ENCODE data around the gene RAB22A. TPM values are rescaled to one million over a fixed set of nuclear protein-coding genes. Genes with fewer than 3 reads are reported as not detected.

RAB22A gene
- total and polyA plus RNA-seq, 4 donors, result 21.6 to 32.2 (median 23.4) TPM

DNA sequence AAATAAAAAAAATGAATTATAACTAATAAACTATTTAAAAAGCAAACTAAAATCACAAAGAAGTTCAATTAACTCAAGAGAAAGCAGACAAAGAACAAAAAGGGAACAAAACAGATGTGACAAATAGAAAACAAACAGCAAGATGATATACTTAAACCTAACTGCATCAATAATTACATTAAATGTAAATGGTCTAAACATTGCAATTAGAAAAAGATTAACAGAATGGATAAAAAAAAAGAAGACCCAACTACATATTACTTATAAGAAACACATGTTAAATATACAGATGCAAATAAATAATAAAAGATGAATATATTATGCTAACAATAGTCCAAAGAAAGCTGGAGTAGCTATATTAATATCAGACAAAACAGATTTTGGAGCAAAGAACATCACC, 35.1 kb upstream of the RAB22A start:
- no peaks in the 10 kb centered on the region for H3K9me3 ChIP-seq (ENCODE audit: control insufficient read depth, insufficient read depth, low read length)
- DNase-seq (ENCODE audit: low read depth in 4 of 6, low spot score in 6 of 6), result no peak
- H3K27ac ChIP-seq (ENCODE audit: low read depth, low read length), result no peak overlapping the region
- no peak overlapping the region for H3K4me3 ChIP-seq (ENCODE audit: low read depth, low read length)
- H3K27me3 ChIP-seq (ENCODE audit: control insufficient read depth, insufficient read depth, low read length), result no peaks in the 10 kb centered on the region
- no peaks in the 10 kb centered on the region for H3K36me3 ChIP-seq (ENCODE audit: control insufficient read depth, insufficient read depth, low read length)
- no peaks in the 10 kb centered on the region for H3K4me1 ChIP-seq (ENCODE audit: control insufficient read depth, insufficient read depth, low read length)

DNA sequence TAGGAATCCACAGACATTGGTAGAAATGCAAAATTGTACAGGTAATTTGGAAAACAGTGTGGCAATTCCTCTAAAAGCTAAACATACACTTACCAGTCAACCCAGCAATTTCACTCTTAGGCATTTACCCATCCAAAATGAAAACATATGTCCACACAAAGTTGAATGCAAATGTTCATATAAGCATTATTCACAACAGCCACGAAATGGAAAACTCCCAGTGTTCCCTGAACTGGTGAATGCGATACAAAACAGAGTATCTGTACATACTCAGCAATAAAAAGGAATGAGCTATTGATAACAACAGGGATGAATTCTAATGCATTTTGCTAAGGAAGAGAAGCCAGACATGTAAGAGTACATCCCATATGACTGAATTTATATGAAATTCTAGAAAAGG, 32.4 kb upstream of the RAB22A start:
- no peaks in the 10 kb centered on the region for H3K27me3 ChIP-seq (ENCODE audit: control insufficient read depth, insufficient read depth, low read length)
- no peak overlapping the region for H3K27ac ChIP-seq (ENCODE audit: low read depth, low read length)
- DNase-seq (ENCODE audit: low read depth in 4 of 6, low spot score in 6 of 6), result no peak
- no peaks in the 10 kb centered on the region for H3K36me3 ChIP-seq (ENCODE audit: control insufficient read depth, insufficient read depth, low read length)
- H3K9me3 ChIP-seq (ENCODE audit: control insufficient read depth, insufficient read depth, low read length), result no peaks in the 10 kb centered on the region
- no CpG with 5 or more reads among the region's 2 CpGs for WGBS (ENCODE audit: insufficient coverage)
- H3K4me1 ChIP-seq (ENCODE audit: control insufficient read depth, insufficient read depth, low read length), result no peaks in the 10 kb centered on the region
- no peak overlapping the region for H3K4me3 ChIP-seq (ENCODE audit: low read depth, low read length)

DNA sequence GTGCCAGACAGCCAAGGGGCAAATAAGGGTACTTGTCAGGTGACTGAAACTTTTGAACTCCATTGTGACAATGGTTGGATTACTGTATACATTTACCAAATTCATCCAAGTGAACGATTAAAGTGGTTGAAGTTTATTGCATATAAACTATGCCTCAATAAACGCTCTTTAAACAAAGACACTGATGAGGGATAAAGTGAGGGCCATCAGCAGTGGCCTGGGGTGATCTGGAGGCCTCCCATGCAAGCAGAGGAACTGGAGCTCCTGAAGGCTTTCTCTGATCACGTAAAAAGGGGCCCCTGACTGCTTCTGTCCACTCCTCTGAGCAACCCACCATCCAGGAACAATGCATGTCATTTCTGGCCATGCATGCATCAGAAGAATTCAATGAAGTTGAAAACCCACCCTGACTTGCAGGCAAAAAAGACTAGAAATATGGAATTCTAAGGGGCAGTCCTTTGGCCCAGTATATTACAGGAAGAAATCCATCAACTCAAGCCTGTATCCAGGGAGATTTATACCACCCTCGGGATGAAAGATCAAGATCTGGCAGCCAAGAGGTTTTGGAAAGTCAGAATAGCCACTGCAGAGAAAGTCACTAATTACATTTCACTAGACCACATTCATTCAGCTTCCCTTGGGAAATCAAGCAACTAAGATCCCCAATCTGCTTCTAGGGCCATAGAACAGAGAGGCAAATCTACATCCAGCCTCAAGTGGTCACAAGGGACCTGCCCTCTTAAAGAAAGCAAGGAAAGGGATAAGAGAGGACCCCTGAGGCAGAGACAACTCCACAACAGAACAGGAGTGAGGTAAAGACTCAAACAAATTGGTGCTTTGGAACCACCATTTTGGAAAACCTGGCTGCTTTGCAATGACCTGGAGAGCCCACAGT, 31.7 kb upstream of the RAB22A start:
- Histone ChIP-seq H3K27ac (ENCODE audit: low read depth, low read length) (no peak overlapping the region), H3K9me3 (ENCODE audit: control insufficient read depth, insufficient read depth, low read length) (no peaks in the 10 kb centered on the region), H3K36me3 (ENCODE audit: control insufficient read depth, insufficient read depth, low read length) (no peaks in the 10 kb centered on the region), H3K4me3 (ENCODE audit: low read depth, low read length) (no peak overlapping the region), H3K4me1 (ENCODE audit: control insufficient read depth, insufficient read depth, low read length) (no peaks in the 10 kb centered on the region), H3K27me3 (ENCODE audit: control insufficient read depth, insufficient read depth, low read length) (no peaks in the 10 kb centered on the region)
- WGBS (ENCODE audit: insufficient coverage), result 68% methylated on average over 3 of the region's 4 CpGs
- peak in 1 of 6 donors; percentile 30 for DNase-seq (ENCODE audit: low read depth in 4 of 6, low spot score in 6 of 6)

DNA sequence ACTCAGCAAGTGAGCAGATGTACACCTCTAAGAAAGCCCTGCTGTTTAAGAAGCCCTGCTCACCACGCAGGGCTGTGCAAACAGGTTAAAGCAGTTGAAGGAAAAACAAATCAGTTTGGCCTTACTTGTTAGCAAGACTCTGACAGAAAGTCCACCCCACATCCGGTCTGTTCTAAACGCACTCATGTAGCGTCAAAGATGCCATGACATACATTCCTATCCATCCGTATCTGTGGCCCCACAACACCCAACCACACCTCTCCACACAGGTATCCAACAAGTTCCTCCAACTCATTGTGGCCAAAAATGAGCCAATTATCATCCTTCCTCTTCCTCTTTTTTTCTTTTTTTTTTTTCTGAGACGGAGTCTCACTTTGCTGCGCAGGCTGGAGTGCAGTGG, 22.8 kb upstream of the RAB22A start:
- no peaks in the 10 kb centered on the region for H3K9me3 ChIP-seq (ENCODE audit: control insufficient read depth, insufficient read depth, low read length)
- WGBS (ENCODE audit: insufficient coverage), result 98% methylated on average over 7 of the region's 7 CpGs
- H3K27me3 ChIP-seq (ENCODE audit: control insufficient read depth, insufficient read depth, low read length), result no peaks in the 10 kb centered on the region
- no peak overlapping the region for H3K27ac ChIP-seq (ENCODE audit: low read depth, low read length)
- DNase-seq (ENCODE audit: low read depth in 4 of 6, low spot score in 6 of 6), result no peak
- H3K36me3 ChIP-seq (ENCODE audit: control insufficient read depth, insufficient read depth, low read length), result no peaks in the 10 kb centered on the region
- H3K4me1 ChIP-seq (ENCODE audit: control insufficient read depth, insufficient read depth, low read length), result no peaks in the 10 kb centered on the region
- H3K4me3 ChIP-seq (ENCODE audit: low read depth, low read length), result no peak overlapping the region

DNA sequence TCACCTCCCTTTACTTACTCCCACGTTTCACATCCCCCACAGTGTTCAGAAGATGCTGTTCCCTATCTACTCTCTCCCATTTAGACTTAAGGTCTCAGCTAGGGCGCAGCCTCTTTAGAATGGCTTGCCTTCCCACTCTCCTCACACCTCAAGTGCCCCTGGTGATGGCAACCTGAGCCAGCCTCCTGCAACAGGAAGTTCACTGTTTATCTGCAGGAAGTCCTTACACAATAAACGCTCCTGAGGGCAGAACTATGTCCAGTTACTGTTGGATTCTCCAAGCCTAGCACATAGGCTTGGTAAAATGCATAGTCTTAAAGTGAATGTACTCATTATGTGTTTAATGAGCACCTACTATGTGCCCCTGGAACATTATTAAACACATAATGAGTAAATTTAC, 21.9 kb upstream of the RAB22A start:
- WGBS (ENCODE audit: insufficient coverage), result 89% methylated on average over 3 of the region's 3 CpGs
- Histone ChIP-seq H3K36me3 (ENCODE audit: control insufficient read depth, insufficient read depth, low read length) (no peaks in the 10 kb centered on the region), H3K27ac (ENCODE audit: low read depth, low read length) (no peak overlapping the region), H3K4me3 (ENCODE audit: low read depth, low read length) (no peak overlapping the region), H3K4me1 (ENCODE audit: control insufficient read depth, insufficient read depth, low read length) (no peaks in the 10 kb centered on the region), H3K9me3 (ENCODE audit: control insufficient read depth, insufficient read depth, low read length) (no peaks in the 10 kb centered on the region), H3K27me3 (ENCODE audit: control insufficient read depth, insufficient read depth, low read length) (no peaks in the 10 kb centered on the region)
- DNase-seq (ENCODE audit: low read depth in 4 of 6, low spot score in 6 of 6), result no peak

DNA sequence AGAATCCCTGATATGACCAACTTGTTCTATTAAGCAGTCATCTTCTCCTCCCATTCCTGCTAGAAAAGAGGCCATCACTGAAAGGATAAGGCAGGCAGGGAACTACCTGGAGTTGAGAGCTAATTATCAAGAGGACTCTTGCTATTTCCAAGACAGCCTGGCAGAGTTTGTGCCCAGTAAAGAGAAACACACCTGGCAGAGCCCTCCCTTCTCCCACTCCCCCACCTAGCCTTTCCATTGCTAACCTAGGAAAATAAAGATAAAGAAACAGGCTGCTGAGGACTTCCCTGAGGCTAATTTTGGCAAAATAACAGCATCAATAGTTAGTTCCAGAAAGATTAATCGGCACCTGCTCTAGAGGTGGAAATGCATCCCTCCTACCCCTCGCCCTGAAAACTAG, 20.4 kb upstream of the RAB22A start:
- H3K9me3 ChIP-seq (ENCODE audit: control insufficient read depth, insufficient read depth, low read length), result no peaks in the 10 kb centered on the region
- no peaks in the 10 kb centered on the region for H3K27me3 ChIP-seq (ENCODE audit: control insufficient read depth, insufficient read depth, low read length)
- no peak overlapping the region for H3K4me3 ChIP-seq (ENCODE audit: low read depth, low read length)
- peaks cover 4% of the 10 kb centered on the region for H3K4me1 ChIP-seq (ENCODE audit: control insufficient read depth, insufficient read depth, low read length)
- no CpG with 5 or more reads among the region's 2 CpGs for WGBS (ENCODE audit: insufficient coverage)
- H3K36me3 ChIP-seq (ENCODE audit: control insufficient read depth, insufficient read depth, low read length), result no peaks in the 10 kb centered on the region
- no peak for DNase-seq (ENCODE audit: low read depth in 4 of 6, low spot score in 6 of 6)
- no peak overlapping the region for H3K27ac ChIP-seq (ENCODE audit: low read depth, low read length)

DNA sequence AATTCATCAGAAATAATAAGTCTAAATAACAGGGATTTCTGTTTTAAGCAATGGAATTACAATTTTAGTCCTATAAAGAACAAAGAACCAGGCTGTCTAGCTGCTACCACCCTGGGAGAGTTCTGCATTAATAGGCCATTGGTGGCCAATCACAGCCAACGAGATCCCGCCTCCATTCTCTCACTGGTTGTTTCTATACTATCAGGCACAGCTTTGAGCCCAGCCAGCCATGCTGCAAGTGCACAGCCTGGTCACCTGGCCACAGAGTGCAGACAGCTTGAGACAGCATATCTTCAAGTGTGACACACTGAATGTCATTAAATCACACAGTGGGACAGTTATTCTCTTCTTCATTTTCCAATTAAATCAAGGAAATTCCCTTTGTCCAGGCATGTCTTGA, 16.1 kb upstream of the RAB22A start:
- peak in 4 of 6 donors; percentile 29 to 95 (median 60) for DNase-seq (ENCODE audit: low read depth in 4 of 6, low spot score in 6 of 6)
- H3K4me1 ChIP-seq (ENCODE audit: control insufficient read depth, insufficient read depth, low read length), result peaks cover 4% of the 10 kb centered on the region
- no peaks in the 10 kb centered on the region for H3K36me3 ChIP-seq (ENCODE audit: control insufficient read depth, insufficient read depth, low read length)
- no peaks in the 10 kb centered on the region for H3K9me3 ChIP-seq (ENCODE audit: control insufficient read depth, insufficient read depth, low read length)
- H3K27me3 ChIP-seq (ENCODE audit: control insufficient read depth, insufficient read depth, low read length), result no peaks in the 10 kb centered on the region
- 48% methylated on average over 2 of the region's 2 CpGs for WGBS (ENCODE audit: insufficient coverage)
- no peak overlapping the region for H3K4me3 ChIP-seq (ENCODE audit: low read depth, low read length)
- H3K27ac ChIP-seq (ENCODE audit: low read depth, low read length), result no peak overlapping the region

DNA sequence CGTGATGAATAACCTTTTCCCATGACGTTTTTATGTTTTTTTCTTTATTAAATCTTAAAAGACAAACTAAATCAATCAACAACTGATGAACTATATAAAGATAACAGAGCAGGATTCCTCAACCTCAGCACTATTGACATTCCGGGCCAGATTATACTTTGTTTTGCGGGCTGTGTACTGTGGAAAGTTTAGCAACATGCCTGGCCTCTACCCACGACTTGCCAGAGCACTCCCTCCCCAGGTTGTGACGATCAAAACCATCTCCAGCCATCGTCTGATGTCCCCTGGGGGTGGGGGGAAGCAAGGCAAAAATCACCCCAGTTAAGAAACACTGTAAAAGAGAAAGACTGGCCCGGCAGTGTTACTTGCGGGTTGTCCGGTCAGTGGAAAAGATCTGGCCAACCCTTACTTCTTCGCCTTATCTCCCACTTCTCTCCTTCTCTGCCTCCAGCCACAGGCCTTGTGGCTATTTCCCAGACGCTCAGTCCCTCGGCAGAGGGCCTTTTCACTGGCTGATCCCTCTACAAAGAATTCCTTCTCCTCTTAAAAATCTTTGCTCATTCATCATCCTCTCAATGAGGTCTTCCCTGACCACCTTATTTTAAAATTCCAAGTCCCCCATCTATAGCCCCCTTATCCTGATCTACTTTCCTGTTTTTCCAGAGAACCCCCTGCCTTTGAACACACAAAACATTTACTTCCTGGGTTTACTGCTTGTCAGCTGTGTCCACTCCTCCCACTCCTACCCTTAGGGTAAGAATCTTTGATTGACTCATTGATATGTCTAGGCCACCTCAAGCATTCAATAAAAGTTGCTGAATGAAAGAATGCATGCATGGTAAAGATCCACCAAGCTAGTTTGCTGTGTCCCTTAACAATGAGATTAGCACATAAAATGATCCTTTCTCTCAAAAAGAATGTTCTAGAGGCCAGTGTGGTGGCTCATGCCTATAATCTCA, 14.7 kb upstream of the RAB22A start:
- Histone ChIP-seq H3K4me3 (ENCODE audit: low read depth, low read length) (no peak overlapping the region), H3K4me1 (ENCODE audit: control insufficient read depth, insufficient read depth, low read length) (peaks cover 4% of the 10 kb centered on the region), H3K27ac (ENCODE audit: low read depth, low read length) (no peak overlapping the region), H3K9me3 (ENCODE audit: control insufficient read depth, insufficient read depth, low read length) (no peaks in the 10 kb centered on the region), H3K27me3 (ENCODE audit: control insufficient read depth, insufficient read depth, low read length) (no peaks in the 10 kb centered on the region), H3K36me3 (ENCODE audit: control insufficient read depth, insufficient read depth, low read length) (no peaks in the 10 kb centered on the region)
- no peak for DNase-seq (ENCODE audit: low read depth in 4 of 6, low spot score in 6 of 6)
- 73% methylated on average over 8 of the region's 13 CpGs for WGBS (ENCODE audit: insufficient coverage)

DNA sequence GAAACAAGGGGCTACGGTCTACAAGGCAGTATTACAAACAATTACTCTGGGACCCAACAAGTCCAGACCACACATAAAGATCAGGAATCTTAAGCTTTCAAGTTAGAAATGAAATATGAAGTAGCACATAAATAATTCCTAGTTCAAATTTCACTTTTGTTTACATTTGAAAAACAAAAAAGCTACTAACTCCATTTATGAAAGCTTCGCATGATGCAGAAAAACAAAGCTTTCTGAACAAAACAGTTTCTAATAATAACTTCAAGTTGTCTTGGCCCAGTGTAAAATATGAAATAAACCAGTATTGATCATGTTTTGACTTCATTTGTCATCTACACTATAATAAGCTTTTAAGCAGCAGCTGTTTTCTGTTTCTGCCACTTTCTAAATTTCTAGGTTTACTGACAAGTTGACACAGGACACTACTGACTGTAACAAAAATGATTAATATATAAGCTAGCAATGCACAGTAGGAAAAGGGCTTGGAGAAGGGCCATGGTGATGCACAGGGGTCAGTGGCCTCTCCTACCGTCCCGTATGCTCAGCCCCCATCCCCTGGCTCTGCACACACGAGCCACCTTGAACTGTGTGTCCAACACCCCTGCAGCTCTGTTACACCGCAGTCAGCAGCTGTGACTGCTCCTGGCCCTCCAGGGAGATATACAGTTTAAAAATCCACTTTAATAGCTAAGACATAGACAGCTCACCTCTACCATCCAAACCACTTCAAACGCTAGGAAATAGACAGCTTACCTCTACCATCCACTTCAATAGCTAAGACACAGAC, 13.3 kb upstream of the RAB22A start:
- DNase-seq (ENCODE audit: low read depth in 4 of 6, low spot score in 6 of 6), result no peak
- H3K27ac ChIP-seq (ENCODE audit: low read depth, low read length), result no peak overlapping the region
- no peaks in the 10 kb centered on the region for H3K36me3 ChIP-seq (ENCODE audit: control insufficient read depth, insufficient read depth, low read length)
- no peaks in the 10 kb centered on the region for H3K9me3 ChIP-seq (ENCODE audit: control insufficient read depth, insufficient read depth, low read length)
- H3K27me3 ChIP-seq (ENCODE audit: control insufficient read depth, insufficient read depth, low read length), result no peaks in the 10 kb centered on the region
- H3K4me1 ChIP-seq (ENCODE audit: control insufficient read depth, insufficient read depth, low read length), result peaks cover 4% of the 10 kb centered on the region
- 89% methylated on average over 5 of the region's 7 CpGs for WGBS (ENCODE audit: insufficient coverage)
- H3K4me3 ChIP-seq (ENCODE audit: low read depth, low read length), result no peak overlapping the region

Data from spinal cord (tissue), 10 donors.